Measurements from ENCODE around the gene EXOC4. TPM values are rescaled to one million over a fixed set of nuclear protein-coding genes. Genes with fewer than 3 reads are reported as not detected.

The EXOC4 gene
- total and polyA plus RNA-seq, 2 of the 8 experiments (the other 6 are each of a cell fraction or from before 2014, with no cell fraction given), result 27.0 to 67.3 TPM

DNA sequence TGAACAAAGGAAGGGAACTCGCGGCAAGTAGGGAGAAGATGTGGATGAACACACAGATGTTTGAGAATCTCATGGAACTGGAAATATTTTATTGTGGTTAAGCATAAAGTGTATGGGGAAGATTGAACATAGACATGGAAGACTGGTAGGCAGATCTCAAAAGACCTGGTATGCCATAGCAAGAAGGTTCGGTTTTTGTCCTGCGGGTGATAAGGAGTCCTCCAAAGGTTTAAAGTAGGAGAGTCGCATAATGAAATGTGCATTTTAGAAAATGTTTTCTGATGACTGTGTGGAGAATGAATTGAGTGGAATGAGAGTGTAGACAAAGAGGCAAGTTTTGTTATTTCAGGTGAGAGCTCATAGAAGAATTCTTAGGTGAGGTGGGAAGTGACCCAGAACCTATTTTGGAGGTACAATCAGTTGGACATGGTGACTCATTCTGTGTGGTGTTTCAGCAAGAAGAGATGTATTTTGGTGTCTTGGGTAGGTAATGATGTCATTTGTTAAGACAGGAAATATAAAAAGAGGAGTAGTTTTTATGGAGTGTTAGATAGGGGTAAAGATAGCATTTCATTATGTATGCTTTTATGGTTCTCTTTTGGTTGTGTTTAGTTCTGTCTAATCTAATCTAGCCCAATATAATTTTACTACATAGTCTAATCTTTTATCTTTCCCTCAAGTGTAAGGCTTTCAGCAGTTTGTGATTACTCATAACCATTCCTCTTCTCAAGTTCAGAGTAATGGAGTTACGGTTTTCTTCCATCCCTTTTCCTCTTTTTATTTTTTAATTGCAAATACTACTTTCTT lies 239.2 kb downstream of the EXOC4 start:
- Histone ChIP-seq H2BK15ac (ENCODE audit: low read length) (no peak overlapping the region), H4K5ac (ENCODE audit: insufficient read length, low read depth, low read length) (no peak overlapping the region), H3K23me2 (ENCODE audit: low read depth, low read length) (no peaks in the 10 kb centered on the region), H2BK20ac (ENCODE audit: low read length) (no peak overlapping the region), H4K8ac (ENCODE audit: extremely low read depth, insufficient read depth, low read length) (no peak overlapping the region), H4K20me1 (replicated peaks in 1 of 2; ENCODE audit: control insufficient read depth in 1 of 2, insufficient read depth in 2 of 2, low read length in 2 of 2) (no peaks in the 10 kb centered on the region), H3K27me3 (replicated peaks in 1 of 4; ENCODE audit: control insufficient read depth in 3 of 4, extremely low read depth in 1 of 4, insufficient read depth in 3 of 4, low read length in 3 of 4) (no peaks in the 10 kb centered on the region), H2BK12ac (ENCODE audit: low read depth, low read length) (no peak overlapping the region), H3K36me3 (ENCODE audit: control insufficient read depth in 2 of 4, insufficient read depth in 4 of 4, low read length in 3 of 4) (no peaks in the 10 kb centered on the region), H3K9me3 (ENCODE audit: insufficient read depth in 2 of 2, low read depth in 1 of 2, low read length in 1 of 2) (no peaks in the 10 kb centered on the region), H4K91ac (replicated peaks; ENCODE audit: insufficient read length, low read length) (no peak overlapping the region), H3K79me1 (ENCODE audit: low read depth, low read length) (no peaks in the 10 kb centered on the region), H3K79me2 (ENCODE audit: control insufficient read depth in 1 of 2, insufficient read depth in 2 of 2, low read length in 2 of 2) (no peaks in the 10 kb centered on the region), H3K4me1 (replicated peaks in 1 of 4; ENCODE audit: control insufficient read depth in 3 of 4, insufficient read depth in 4 of 4, low read length in 3 of 4) (no peaks in the 10 kb centered on the region), H3K4me2 (ENCODE audit: insufficient read depth in 1 of 2, low read depth in 2 of 2, low read length in 2 of 2) (no peak overlapping the region), H3K56ac (replicated peaks; ENCODE audit: insufficient read length, low read depth, low read length) (no peak overlapping the region), H2AFZ (ENCODE audit: low read length) (no peak overlapping the region), H3K14ac (ENCODE audit: insufficient read length) (no peak overlapping the region), H3K27ac (ENCODE audit: low read depth, low read length) (no peak overlapping the region), H3K4ac (replicated peaks; ENCODE audit: insufficient read length, low read depth, low read length) (no peak overlapping the region), H3K9ac (replicated peaks in 1 of 4; ENCODE audit: extremely low read depth in 1 of 4, low read depth in 3 of 4, low read length in 3 of 4) (no peak overlapping the region), H2BK120ac (replicated peaks; ENCODE audit: low read depth, low read length) (no peak overlapping the region), H2AK5ac (ENCODE audit: low read depth, low read length) (no peak overlapping the region), H3K23ac (ENCODE audit: insufficient read length) (no peak overlapping the region), H2BK5ac (ENCODE audit: low read depth, low read length) (no peak overlapping the region), H3K4me3 (ENCODE audit: extremely low read depth in 1 of 4, insufficient read depth in 2 of 4, low read depth in 3 of 4, low read length in 4 of 4) (no peak overlapping the region), H3K18ac (ENCODE audit: extremely low read depth, low read length) (no peak overlapping the region)
- DNase-seq (ENCODE audit: low read depth in 1 of 2, low spot score in 2 of 2) (no peak), FAIRE-seq (no peak)
- TF ChIP-seq, protein P1, sequence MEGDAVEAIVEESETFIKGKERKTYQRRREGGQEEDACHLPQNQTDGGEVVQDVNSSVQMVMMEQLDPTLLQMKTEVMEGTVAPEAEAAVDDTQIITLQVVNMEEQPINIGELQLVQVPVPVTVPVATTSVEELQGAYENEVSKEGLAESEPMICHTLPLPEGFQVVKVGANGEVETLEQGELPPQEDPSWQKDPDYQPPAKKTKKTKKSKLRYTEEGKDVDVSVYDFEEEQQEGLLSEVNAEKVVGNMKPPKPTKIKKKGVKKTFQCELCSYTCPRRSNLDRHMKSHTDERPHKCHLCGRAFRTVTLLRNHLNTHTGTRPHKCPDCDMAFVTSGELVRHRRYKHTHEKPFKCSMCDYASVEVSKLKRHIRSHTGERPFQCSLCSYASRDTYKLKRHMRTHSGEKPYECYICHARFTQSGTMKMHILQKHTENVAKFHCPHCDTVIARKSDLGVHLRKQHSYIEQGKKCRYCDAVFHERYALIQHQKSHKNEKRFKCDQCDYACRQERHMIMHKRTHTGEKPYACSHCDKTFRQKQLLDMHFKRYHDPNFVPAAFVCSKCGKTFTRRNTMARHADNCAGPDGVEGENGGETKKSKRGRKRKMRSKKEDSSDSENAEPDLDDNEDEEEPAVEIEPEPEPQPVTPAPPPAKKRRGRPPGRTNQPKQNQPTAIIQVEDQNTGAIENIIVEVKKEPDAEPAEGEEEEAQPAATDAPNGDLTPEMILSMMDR (IDR thresholded peaks at IDR 0.05; ENCODE audit: control extremely low read depth in 1 of 3, insufficient read depth in 1 of 3, low read depth in 1 of 3, low read length in 3 of 3), result no peak
- WGBS, 2 experiments (ENCODE audit: extremely low coverage in 1 of 2, insufficient coverage in 1 of 2, insufficient read length in 1 of 2, insufficient replicate concordance in 2 of 2, low coverage in 1 of 2, low lambda C conversion rate in 2 of 2, missing lambda C conversion rate in 1 of 2), result 96% methylated on average over 6 of the region's 6 CpGs; no CpG with 5 or more reads in 1 of the 2 experiments
- CTCF ChIA-PET (ENCODE audit: partially characterized antibody), result no interaction called here
- POLR2A ChIA-PET (ENCODE audit: partially characterized antibody), result no interaction called here
